ENCODE measurements around the gene PCDHGC5. TPM values are rescaled to one million over a fixed set of nuclear protein-coding genes. Genes with fewer than 3 reads are reported as not detected.

PCDHGC5 gene
- total and polyA plus RNA-seq, 2 donors (not counting 3 experiments of a cell fraction or from before 2014, with no cell fraction given), result 0.21 to 1.2 TPM

DNA sequence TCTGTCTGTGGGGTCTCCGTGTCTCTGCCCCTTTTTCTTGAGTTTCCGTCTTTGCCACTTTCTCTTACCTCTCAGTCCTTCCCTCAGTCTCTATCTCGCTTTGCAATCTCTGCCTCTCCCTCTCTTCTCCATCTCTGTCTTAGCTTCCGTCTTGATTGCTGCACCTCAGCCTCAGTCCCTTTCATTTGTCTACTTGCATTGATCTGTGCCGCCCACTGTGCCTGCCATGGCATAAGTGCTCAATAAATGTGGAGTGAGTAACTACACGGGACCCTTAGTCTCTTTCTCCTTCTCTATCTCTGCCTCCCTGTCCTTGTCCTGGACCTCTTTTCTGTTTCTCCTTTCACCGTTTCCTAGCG, 6.6 kb downstream of the PCDHGC5 start:
- no peak overlapping the region for H3K9ac ChIP-seq (replicated peaks; ENCODE audit: extremely low read depth, insufficient read depth, low read length)
- FAIRE-seq (no peak), DNase-seq (ENCODE audit: low read depth, low spot score) (no peak)
- no peaks in the 10 kb centered on the region for H3K4me1 ChIP-seq (ENCODE audit: control insufficient read depth, extremely low read depth, insufficient read depth, low read length)
- no peaks in the 10 kb centered on the region for H3K9me3 ChIP-seq (replicated peaks; ENCODE audit: control insufficient read depth, insufficient read depth, low read length)
- H4K20me1 ChIP-seq (replicated peaks; ENCODE audit: control insufficient read depth, extremely low read depth, insufficient read depth, low read length), result no peaks in the 10 kb centered on the region
- peaks cover 10 to 23% of the 10 kb centered on the region in 2 experiments for H3K27me3 ChIP-seq (ENCODE audit: control insufficient read depth in 2 of 2, insufficient read depth in 2 of 2, low read length in 2 of 2)
- BruUV-seq (replicated peaks), result no TSS peak
- H3K36me3 ChIP-seq (ENCODE audit: control insufficient read depth in 2 of 2, extremely low read depth in 1 of 2, insufficient read depth in 2 of 2, low read length in 2 of 2), result no peaks in the 10 kb centered on the region
- no peaks in the 10 kb centered on the region for H3K79me2 ChIP-seq (ENCODE audit: control insufficient read depth, insufficient read depth, low read length)
- H3K27ac ChIP-seq (ENCODE audit: insufficient read depth, low read depth, low read length), result no peak overlapping the region
- ChIA-PET CTCF (interaction anchor here (0.6 to 2.7 kb wide), 2 partner anchors 12 to 65 kb away, joined by 3 to 18 read pairs; partner anchors contain the start of gene PCDHGA12), POLR2A (no interaction called here)
- dilution Hi-C loops (cut with MboI; ENCODE audit: extremely low pct_ligation_motif_present, low sequenced_read_pairs) (no loop called here), intact Hi-C loops (cut with micrococcal nuclease) (no loop called here)
- H3K9me1 ChIP-seq (replicated peaks; ENCODE audit: control insufficient read depth, extremely low read depth, insufficient read depth, low read length), result no peaks in the 10 kb centered on the region
- H3K4me3 ChIP-seq (replicated peaks in 1 of 3; ENCODE audit: insufficient read depth in 1 of 3, low read depth in 1 of 3, low read length in 3 of 3), result no peak overlapping the region
- H3K4me2 ChIP-seq (ENCODE audit: insufficient read depth, low read length), result no peak overlapping the region
- H2AFZ ChIP-seq (ENCODE audit: low read depth, low read length), result no peak overlapping the region
- TF ChIP-seq, protein P1, sequence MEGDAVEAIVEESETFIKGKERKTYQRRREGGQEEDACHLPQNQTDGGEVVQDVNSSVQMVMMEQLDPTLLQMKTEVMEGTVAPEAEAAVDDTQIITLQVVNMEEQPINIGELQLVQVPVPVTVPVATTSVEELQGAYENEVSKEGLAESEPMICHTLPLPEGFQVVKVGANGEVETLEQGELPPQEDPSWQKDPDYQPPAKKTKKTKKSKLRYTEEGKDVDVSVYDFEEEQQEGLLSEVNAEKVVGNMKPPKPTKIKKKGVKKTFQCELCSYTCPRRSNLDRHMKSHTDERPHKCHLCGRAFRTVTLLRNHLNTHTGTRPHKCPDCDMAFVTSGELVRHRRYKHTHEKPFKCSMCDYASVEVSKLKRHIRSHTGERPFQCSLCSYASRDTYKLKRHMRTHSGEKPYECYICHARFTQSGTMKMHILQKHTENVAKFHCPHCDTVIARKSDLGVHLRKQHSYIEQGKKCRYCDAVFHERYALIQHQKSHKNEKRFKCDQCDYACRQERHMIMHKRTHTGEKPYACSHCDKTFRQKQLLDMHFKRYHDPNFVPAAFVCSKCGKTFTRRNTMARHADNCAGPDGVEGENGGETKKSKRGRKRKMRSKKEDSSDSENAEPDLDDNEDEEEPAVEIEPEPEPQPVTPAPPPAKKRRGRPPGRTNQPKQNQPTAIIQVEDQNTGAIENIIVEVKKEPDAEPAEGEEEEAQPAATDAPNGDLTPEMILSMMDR (IDR thresholded peaks at IDR 0.05; ENCODE audit: extremely low read depth in 1 of 2, insufficient read depth in 1 of 2, low read depth in 1 of 2, low read length in 2 of 2), result no peak
- TF ChIP-seq, protein P2, sequence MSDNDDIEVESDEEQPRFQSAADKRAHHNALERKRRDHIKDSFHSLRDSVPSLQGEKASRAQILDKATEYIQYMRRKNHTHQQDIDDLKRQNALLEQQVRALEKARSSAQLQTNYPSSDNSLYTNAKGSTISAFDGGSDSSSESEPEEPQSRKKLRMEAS (IDR thresholded peaks at IDR 0.05; ENCODE audit: insufficient read depth, insufficient read length), result no peak
- no peak for TF ChIP-seq POLR2AphosphoS5 (IDR thresholded peaks at IDR 0.05; ENCODE audit: insufficient read depth, low read depth, low read length)
- no peak for TF ChIP-seq JUN (IDR thresholded peaks at IDR 0.05; ENCODE audit: borderline replicate concordance, insufficient read depth, insufficient read length, low read depth)
- no peak for TF ChIP-seq GATA2 (IDR thresholded peaks at IDR 0.05; ENCODE audit: insufficient read depth, insufficient read length, low read depth, low read length)
- no peak for TF ChIP-seq FOS (IDR thresholded peaks at IDR 0.05; ENCODE audit: borderline replicate concordance, insufficient read depth, low read length)
- no peak for TF ChIP-seq MYC (IDR thresholded peaks at IDR 0.05; ENCODE audit: low read depth, low read length)
- TF ChIP-seq EZH2 (IDR thresholded peaks at IDR 0.05; ENCODE audit: borderline replicate concordance, low read depth, low read length, severe bottlenecking), result no peak
- no peak for TF ChIP-seq POLR2A (IDR thresholded peaks at IDR 0.05; ENCODE audit: low read depth, low read length)
